Spleen (tissue), 7 donors: ENCODE results near the gene HACD3.

Experiments used
- CTCF ChIP-seq, 11 experiments: fragments of 200-600 bp in 7 of 11; fragments of 450-650 bp in 4 of 11; sonication (generic) in 4 of 11; IDR thresholded peaks in 8 of 11; conservative IDR thresholded peaks in 3 of 11; 1 replicate in 7 of 11; 2 replicates in 4 of 11; pipeline versions ENCODE4 v1.4.0 to v1.8.0; 2016 to 2021; ENCODE audit warnings: antibody characterized with exemption in 11 of 11, inconsistent platforms in 4 of 11, mild to moderate bottlenecking in 1 of 11
- POLR2A ChIP-seq, 3 donors: fragments of 450-650 bp; IDR thresholded peaks; one replicate each; pipeline ENCODE4 v1.5.1; 2017; ENCODE audit warnings: antibody characterized with exemption in 3 of 3, mild to moderate bottlenecking in 1 of 3
- POLR2AphosphoS5 ChIP-seq, 3 donors: sonication (generic); formaldehyde crosslinking; IDR thresholded peaks; one replicate each; pipeline ENCODE4 v1.5.1; 2017; ENCODE audit warnings: antibody characterized with exemption in 3 of 3
- donor health status: DM: no; HTN: no; CAD: no; lungs with moderate emphysema.
- donor health status: DM: no; HTN: no; CAD: no.
- donor health status: DM: no; HTN: no; CAD: no.

- no peak for TF ChIP-seq CTCF (IDR thresholded peaks at IDR 0.05 in 8 of 11, conservative IDR thresholded peaks at IDR 0.05 in 3 of 11)
- no peak for TF ChIP-seq POLR2A (IDR thresholded peaks at IDR 0.05)
- no peak for TF ChIP-seq POLR2AphosphoS5 (IDR thresholded peaks at IDR 0.05)
These were observed 69.4 kb downstream of the HACD3 start for GRCh38 chr15:65599677-65600076.
